Subcutaneous abdominal adipose tissue (tissue), 5 donors: ENCODE results near the gene PLEKHM2.

Source experiments
- H3K27ac ChIP-seq: one replicate; pipeline ENCODE4 v1.7.0; 2013; ENCODE audit warnings: low read depth, mild to moderate bottlenecking, inconsistent platforms, low read length, moderate library complexity
- H3K27me3 ChIP-seq, 5 donors: one replicate each; pipeline ENCODE4 v1.7.0; 2013; ENCODE audit warnings: low read length in 5 of 5, inconsistent platforms in 1 of 5; ENCODE audit not compliant: control insufficient read depth in 5 of 5, insufficient read depth in 4 of 5
- H3K36me3 ChIP-seq, 5 donors: one replicate each; pipeline ENCODE4 v1.7.0; 2013; ENCODE audit warnings: low read length in 5 of 5; ENCODE audit not compliant: control insufficient read depth in 5 of 5, insufficient read depth in 5 of 5
- H3K4me1 ChIP-seq, 5 donors: one replicate each; pipeline ENCODE4 v1.7.0; 2013; ENCODE audit warnings: low read length in 5 of 5, mild to moderate bottlenecking in 3 of 5, moderate library complexity in 1 of 5; ENCODE audit not compliant: control insufficient read depth in 5 of 5, insufficient read depth in 5 of 5
- H3K4me3 ChIP-seq, 5 donors: one replicate each; pipeline ENCODE4 v1.7.0; 2013; ENCODE audit warnings: low read length in 5 of 5, low read depth in 1 of 5
- H3K9ac ChIP-seq, 5 donors: one replicate each; pipeline ENCODE4 v1.7.0; 2013; ENCODE audit warnings: low read length in 5 of 5, mild to moderate bottlenecking in 4 of 5, moderate library complexity in 3 of 5
- H3K9me3 ChIP-seq, 5 donors: one replicate each; pipeline ENCODE4 v1.7.0; 2013; ENCODE audit warnings: low read length in 5 of 5; ENCODE audit not compliant: control insufficient read depth in 5 of 5
- donor health status: healthy.
- donor health status: healthy.
- donor health status: healthy.
- donor health status: healthy.
- donor health status: healthy.

PLEKHM2 gene

GRCh38 chr1:15777909-15778707 is 94.0 kb downstream of the PLEKHM2 start:
- H3K9me3 ChIP-seq = no peaks in the 10 kb centered on the region
- no peak overlapping the region for H3K9ac ChIP-seq
- H3K4me3 ChIP-seq = no peak overlapping the region
- no peaks in the 10 kb centered on the region for H3K27me3 ChIP-seq
- H3K36me3 ChIP-seq = peaks cover 0 to 5% (median 0%) of the 10 kb centered on the region in 5 donors
- no peak overlapping the region for H3K27ac ChIP-seq
- H3K4me1 ChIP-seq = peaks cover 0 to 7% (median 0%) of the 10 kb centered on the region in 5 donors
